ENCODE results near the gene ANAPC2.

Gene ANAPC2

DNA sequence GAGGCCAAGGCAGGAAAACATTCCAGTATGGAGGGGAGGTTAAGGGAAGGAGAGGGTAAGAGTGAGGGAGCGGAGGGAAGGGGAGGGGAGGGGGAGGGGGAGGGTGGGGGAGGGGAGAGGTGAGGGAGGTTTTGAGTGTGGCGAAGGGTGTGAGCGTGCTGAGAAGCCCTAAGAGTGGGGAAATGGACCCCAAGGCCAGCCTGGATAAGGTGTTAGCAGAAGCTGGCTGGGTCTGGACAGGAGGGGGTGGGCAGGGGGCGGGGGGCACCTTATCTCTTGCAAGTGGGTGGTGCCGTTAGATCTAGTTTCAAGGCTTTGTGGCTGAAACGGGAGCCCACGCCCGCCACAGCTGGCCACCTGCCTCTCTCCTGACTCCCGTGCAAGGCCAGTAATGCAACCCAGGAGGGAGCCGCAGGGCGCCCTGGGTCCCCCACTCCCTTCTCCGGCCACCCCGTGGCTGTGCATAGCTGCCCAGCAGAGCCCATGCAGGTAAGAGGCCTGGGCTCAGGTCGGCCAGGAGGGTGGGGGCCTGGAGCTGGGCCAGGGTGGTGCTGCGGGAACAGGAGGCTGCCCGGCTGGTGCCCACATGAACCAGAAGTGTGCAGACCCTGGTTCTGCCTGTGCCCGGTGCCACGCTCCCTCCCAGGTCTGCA, 39.6 kb upstream of the ANAPC2 start:
- in situ Hi-C loops (cut with MboI; ENCODE audit: low sequenced_read_pairs) = no loop called here

- in situ Hi-C loops (cut with MboI; ENCODE audit: low sequenced_read_pairs) = no loop called here
Observed at GRCh38 chr9:137227054-137227852, 38.9 kb upstream of the ANAPC2 start, which contains the start of gene RNF224. Gene RNF224, plus strand, starts transcription at chr9:137227502. Its CDS starts 834 bp downstream, at chr9:137228336.

GRCh38 chr9:137226338-137227053, 38.1 kb upstream of the ANAPC2 start:
- in situ Hi-C loops (cut with MboI; ENCODE audit: low sequenced_read_pairs) = no loop called here

GRCh38 chr9:137225699-137226331, 37.5 kb upstream of the ANAPC2 start:
- in situ Hi-C loops (cut with MboI; ENCODE audit: low sequenced_read_pairs) = no loop called here

DNA sequence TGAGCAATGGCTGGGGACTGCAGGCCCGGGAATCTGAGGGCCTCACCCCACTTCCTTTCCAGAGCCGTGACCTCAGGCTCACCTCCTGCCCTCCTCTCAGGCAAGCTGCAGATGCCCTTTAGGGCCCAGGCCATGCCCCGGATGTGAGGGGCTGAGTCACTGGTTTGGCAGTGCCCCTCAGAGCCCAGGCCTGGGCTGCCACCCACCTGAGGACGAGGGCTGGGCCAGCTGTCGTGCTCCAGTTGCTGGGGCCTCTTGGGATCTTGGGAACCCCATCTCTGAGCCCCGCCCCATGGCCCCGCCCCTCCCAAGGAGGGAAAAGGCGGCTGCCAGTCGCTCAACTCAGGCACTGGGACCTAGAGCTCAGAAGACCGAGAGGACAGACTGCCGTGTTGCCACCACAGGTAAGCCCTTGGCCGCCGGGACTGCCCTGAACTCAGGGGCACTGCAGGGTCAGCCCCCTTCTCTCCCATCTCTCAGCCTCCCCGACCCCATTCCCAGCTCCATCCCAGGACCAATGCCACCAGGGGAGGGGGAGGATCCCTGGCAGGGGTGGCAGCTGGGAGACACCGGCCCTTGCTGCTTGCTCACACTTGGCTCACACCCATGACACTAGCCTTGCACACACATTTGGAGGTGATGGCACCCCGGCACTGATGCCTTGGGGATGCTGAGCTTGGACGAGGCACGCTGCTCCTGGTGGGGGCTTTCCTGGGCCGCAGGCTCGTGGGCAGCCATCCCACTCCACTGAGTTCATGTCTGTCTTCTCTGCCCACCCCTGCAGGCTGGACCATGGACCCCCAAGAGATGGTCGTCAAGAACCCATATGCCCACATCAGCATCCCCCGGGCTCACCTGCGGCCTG, 36.7 kb upstream of the ANAPC2 start, which contains the start of gene CYSRT1:
CYSRT1 (plus strand) TSS at position 345 of the 865 bp plus-strand sequence; CDS start at position 793, 448 bp downstream.
- in situ Hi-C loops (cut with MboI; ENCODE audit: low sequenced_read_pairs) = no loop called here

- in situ Hi-C loops (cut with MboI; ENCODE audit: low sequenced_read_pairs) = no loop called here
Observed at GRCh38 chr9:137223078-137223970, 35.0 kb upstream of the ANAPC2 start.

DNA sequence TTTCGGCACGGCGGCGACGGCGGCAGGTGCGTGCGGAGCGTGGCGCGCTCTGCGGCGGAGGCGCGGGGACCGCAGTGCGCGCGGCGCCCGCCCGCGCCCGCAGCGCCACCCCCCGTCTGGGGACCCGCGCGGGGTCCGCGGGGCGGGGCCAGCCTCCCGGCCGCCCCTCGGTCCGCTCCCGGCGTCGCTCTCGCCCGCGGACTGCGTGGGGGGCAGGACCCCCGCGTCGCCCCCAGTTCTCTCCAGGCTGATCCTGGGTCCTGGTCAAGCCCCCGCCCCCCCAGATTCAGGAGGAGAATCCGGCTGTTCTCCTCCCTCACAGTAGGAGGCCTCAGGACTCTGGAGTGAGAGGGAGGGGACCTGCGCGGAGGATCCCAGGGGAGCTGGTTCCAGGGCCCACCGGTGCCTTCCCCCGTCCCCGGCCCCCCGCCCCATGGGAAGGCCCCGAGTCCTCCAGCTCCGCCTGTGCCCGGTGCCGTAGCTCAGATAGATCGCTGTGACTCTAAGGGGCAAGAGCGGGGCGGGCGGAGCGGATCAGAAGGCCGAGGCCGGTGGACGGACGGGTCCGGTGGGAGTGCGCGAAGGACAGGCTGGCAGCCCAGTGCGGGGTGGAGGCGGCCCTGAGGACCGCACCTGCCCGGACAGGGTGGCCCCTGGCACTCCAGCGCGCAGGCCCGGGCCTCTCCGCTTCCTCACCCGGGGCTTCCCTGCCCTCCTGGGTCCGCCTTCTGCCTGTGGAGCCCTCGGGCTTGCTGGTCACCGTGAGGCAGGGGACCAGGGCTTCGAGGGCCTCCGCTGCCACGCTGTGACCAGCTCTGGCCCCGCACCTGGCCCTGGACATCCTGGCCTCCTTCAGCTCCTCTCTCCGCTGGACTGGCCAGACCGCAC, 34.1 kb upstream of the ANAPC2 start, which contains the start of gene RNF208:
RNF208 (minus strand) TSS at position 51 of the 888 bp plus-strand sequence. CDS start 1,028 bp downstream, outside the sequence.
- in situ Hi-C loops (cut with MboI; ENCODE audit: low sequenced_read_pairs) = no loop called here

GRCh38 chr9:137221506-137222111, 33.2 kb upstream of the ANAPC2 start:
- in situ Hi-C loops (cut with MboI; ENCODE audit: low sequenced_read_pairs) = no loop called here

DNA sequence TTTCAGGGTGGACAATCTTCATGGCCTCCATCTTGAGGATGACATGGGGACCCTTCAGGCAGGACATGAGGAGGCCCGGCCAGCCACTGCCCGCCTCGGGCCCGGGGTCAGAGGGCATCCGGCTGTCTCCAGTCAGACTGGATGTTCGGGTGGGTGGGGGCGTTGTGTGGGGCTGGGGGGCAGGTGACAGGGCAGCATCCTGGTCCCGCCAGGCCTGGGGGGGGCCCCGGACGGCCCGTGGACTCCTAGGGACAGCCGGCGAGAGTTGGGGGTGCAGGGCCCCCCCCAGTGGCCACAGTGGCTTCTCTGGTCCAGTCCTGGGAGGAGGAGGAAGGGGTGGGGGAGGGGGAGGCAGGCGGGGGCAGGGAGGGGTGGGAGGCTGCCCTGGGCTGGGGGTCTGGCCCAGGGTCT, 32.7 kb upstream of the ANAPC2 start:
- in situ Hi-C loops (cut with MboI; ENCODE audit: low sequenced_read_pairs) = no loop called here

- in situ Hi-C loops (cut with MboI; ENCODE audit: low sequenced_read_pairs) = no loop called here
Observed at GRCh38 chr9:137220317-137221094, 32.1 kb upstream of the ANAPC2 start.

GRCh38 chr9:137219757-137220316, 31.5 kb upstream of the ANAPC2 start:
- in situ Hi-C loops (cut with MboI; ENCODE audit: low sequenced_read_pairs) = no loop called here

DNA sequence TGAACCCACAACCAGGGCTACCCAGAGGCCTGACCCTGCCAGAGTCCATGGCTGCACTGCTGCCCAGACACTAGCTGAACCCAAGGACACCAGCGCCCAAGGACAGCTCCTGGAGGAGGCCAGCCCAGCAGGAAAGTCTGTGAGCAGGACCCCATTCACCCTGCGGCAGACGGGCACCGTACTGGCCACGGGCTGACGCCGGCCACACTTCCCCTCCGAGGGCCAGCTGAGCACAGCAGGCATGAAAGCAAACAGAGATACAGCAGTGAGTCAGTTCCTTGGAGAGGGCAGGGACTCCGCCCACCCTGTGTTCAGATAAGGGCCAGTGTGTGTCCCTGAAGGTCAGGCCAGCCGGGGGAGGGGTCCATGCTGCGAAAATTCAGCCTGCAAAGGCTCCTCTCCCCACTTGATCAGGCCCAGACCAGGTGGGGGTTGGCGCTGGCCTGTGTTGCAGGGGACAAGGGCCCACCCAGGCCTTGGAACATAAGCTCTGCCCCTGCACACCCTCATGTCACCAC, 30.5 kb upstream of the ANAPC2 start:
- in situ Hi-C loops (cut with MboI; ENCODE audit: low sequenced_read_pairs) = no loop called here

- in situ Hi-C loops (cut with MboI; ENCODE audit: low sequenced_read_pairs) = no loop called here
Observed at GRCh38 chr9:137218212-137218753, 29.9 kb upstream of the ANAPC2 start.

DNA sequence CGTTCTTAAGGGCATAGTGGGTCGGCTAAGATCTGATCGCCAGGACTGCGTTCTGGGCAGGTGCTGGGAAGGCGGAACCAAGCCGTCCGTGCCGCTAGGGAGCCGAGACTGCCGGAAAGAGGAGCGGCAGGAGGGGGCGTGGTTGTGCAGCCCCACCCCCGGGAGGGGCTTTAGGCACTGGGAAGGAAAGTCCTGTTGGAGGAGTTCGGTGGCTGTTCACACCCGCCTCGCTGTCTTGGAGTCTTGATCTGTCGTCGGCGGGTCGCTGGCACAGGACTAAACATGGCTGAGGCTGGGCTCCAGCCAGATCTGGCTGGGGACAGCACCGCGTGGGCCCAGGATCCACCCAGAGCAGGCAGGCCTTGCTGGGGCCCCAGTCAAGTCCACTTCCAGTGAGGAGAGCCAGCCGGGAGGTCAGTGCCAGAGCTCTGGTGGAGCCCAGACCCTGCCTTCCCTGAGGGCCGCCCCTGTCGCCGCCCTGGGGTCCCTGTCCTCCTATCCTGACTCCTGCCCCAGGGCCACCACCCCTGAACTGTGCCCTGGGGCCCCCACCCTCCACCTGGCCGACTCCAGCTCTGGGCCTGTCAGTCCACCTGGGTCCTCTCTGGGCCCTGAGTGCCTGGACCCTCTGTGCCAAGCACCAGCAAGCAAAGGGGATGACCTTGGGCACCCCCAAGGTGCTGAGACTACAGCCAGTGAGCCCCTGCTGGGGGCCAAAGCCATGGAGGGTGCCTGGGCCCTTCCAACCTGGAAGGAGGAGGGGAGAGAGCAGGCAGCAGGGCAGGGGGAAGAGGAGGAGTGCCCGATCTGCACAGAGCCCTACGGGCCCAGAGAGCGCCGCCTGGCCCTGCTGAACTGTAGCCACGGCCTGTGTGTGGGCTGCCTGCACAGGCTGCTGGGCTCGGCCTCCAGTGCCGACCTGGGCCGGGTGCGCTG, 29.2 kb upstream of the ANAPC2 start:
- in situ Hi-C loops (cut with MboI; ENCODE audit: low sequenced_read_pairs) = no loop called here

Measured in hTERT RPE-1 (cell line).